Transverse colon (tissue), 3 donors: Measurements from ENCODE around the gene SLC35A3.

ENCODE experiments used
- POLR2A ChIP-seq: fragments of 450-650 bp; IDR thresholded peaks from one replicate; pipeline ENCODE4 v1.6.1; 2016; ENCODE audit warnings: antibody characterized with exemption, mild to moderate bottlenecking, moderate library complexity
- TF ChIP-seq, protein P1 (sequence below), 5 experiments: fragments of 200-600 bp in 3 of 5; fragments of 450-650 bp in 2 of 5; sonication (generic) in 3 of 5; IDR thresholded peaks; 1 replicate in 2 of 5; 2 replicates in 3 of 5; pipeline ENCODE4 v1.5.1; 2016 to 2017; ENCODE audit warnings: antibody characterized with exemption in 5 of 5, inconsistent platforms in 3 of 5, mild to moderate bottlenecking in 2 of 5, moderate library complexity in 1 of 5

DNA sequence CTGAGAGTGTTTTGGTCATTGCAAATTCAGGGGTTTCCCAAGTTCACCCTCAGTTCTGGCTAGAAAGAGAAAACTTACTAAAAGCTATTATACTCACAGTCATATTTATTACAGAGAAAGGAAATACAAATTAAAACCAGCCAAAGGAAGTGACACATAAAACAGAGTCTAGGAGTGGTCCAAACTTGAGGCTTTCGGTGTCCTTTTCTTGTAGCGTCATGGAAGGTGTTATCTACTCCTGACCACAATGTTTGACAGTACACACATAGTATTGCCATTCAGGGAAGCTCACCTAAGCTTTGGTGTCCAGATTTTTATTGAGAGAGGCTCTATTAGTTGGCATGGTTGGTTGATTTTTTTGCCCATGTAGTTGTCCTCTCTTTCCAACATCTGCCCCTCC lies 59.0 kb downstream of the SLC35A3 start:
- TF ChIP-seq, protein P1, sequence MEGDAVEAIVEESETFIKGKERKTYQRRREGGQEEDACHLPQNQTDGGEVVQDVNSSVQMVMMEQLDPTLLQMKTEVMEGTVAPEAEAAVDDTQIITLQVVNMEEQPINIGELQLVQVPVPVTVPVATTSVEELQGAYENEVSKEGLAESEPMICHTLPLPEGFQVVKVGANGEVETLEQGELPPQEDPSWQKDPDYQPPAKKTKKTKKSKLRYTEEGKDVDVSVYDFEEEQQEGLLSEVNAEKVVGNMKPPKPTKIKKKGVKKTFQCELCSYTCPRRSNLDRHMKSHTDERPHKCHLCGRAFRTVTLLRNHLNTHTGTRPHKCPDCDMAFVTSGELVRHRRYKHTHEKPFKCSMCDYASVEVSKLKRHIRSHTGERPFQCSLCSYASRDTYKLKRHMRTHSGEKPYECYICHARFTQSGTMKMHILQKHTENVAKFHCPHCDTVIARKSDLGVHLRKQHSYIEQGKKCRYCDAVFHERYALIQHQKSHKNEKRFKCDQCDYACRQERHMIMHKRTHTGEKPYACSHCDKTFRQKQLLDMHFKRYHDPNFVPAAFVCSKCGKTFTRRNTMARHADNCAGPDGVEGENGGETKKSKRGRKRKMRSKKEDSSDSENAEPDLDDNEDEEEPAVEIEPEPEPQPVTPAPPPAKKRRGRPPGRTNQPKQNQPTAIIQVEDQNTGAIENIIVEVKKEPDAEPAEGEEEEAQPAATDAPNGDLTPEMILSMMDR (IDR thresholded peaks at IDR 0.05): no peak
- no peak for TF ChIP-seq POLR2A
